Measurements from ENCODE around the gene GOLM1.
"Not testable (repeated sequence)": the region's sequence is repeated elsewhere in the genome, so short reads cannot be mapped to it uniquely, and the experiment has no call there.

Gene GOLM1

GRCh38 chr9:86098824-86099700 lies at the start of gene GOLM1:
Gene GOLM1 (minus strand): TSS chr9:86099558. CDS start chr9:86079320, 20,238 bp downstream.
- peak; percentile 55 for DNase-seq

- not testable (repeated sequence) for DNase-seq
Measured at GRCh38 chr9:86146671-86147070, 47.3 kb upstream of the GOLM1 start.

- DNase-seq = not testable (repeated sequence)
Measured at GRCh38 chr9:86145960-86146359, 46.6 kb upstream of the GOLM1 start.

- no peak for DNase-seq
Measured at GRCh38 chr9:86142973-86143372, 43.6 kb upstream of the GOLM1 start.

- DNase-seq = no peak
Measured at GRCh38 chr9:86141843-86142242, 42.5 kb upstream of the GOLM1 start.

GRCh38 chr9:86135371-86135770 lies 36.0 kb upstream of the GOLM1 start:
- DNase-seq = no peak

GRCh38 chr9:86134361-86134760 lies 35.0 kb upstream of the GOLM1 start:
- no peak for DNase-seq

- no peak for DNase-seq
Measured at GRCh38 chr9:86128235-86128822, 29.0 kb upstream of the GOLM1 start.

GRCh38 chr9:86126998-86127972 lies 27.9 kb upstream of the GOLM1 start:
- DNase-seq = no peak

GRCh38 chr9:86122311-86122710 lies 23.0 kb upstream of the GOLM1 start:
- DNase-seq = no peak

- DNase-seq = no peak
Measured at GRCh38 chr9:86119457-86119856, 20.1 kb upstream of the GOLM1 start.

- no peak for DNase-seq
Measured at GRCh38 chr9:86116425-86116824, 17.1 kb upstream of the GOLM1 start.

GRCh38 chr9:86115886-86116285 lies 16.5 kb upstream of the GOLM1 start:
- DNase-seq = no peak

- DNase-seq = no peak
Measured at GRCh38 chr9:86112057-86112456, 12.7 kb upstream of the GOLM1 start.

GRCh38 chr9:86102626-86103025 lies 3.3 kb upstream of the GOLM1 start:
- no peak for DNase-seq

- peak; percentile 36 for DNase-seq
Measured at GRCh38 chr9:86099701-86100364, 475 bp upstream of the GOLM1 start.

- DNase-seq = no peak
Measured at GRCh38 chr9:86097510-86098224, 1.7 kb downstream of the GOLM1 start.

GRCh38 chr9:86096386-86096785 lies 3.0 kb downstream of the GOLM1 start:
- DNase-seq = no peak

- DNase-seq = no peak
Measured at GRCh38 chr9:86093788-86094555, 5.4 kb downstream of the GOLM1 start.

GRCh38 chr9:86091477-86091876 lies 7.9 kb downstream of the GOLM1 start:
- DNase-seq = no peak

- DNase-seq = no peak
Measured at GRCh38 chr9:86082870-86083269, 16.5 kb downstream of the GOLM1 start.

Data from activated CD4-positive, alpha-beta T cell treated with anti-CD3 and anti-CD28 coated beads for 48 hours (primary cell).